ENCODE measurements around the gene SYNPO2. TPM values are rescaled to one million over a fixed set of nuclear protein-coding genes. Genes with fewer than 3 reads are reported as not detected.
A peak's percentile ranks its signal among the peaks of the same experiment; 100 is the strongest.
"Not testable (repeated sequence)": the region's sequence is repeated elsewhere in the genome, so short reads cannot be mapped to it uniquely, and the experiment has no call there.

SYNPO2 gene
- total RNA-seq, 2 donors from 2014 or later: 0.32 to 0.37 TPM

GRCh38 chr4:118962540-118962939 lies 73.9 kb downstream of the SYNPO2 start:
- no peaks in the 10 kb centered on the region for H3K9me3 Mint-ChIP-seq
- H3K4me3 Mint-ChIP-seq: no peak overlapping the region
- no peak overlapping the region for H3K27ac Mint-ChIP-seq
- H3K27me3 Mint-ChIP-seq: peaks cover 8% of the 10 kb centered on the region
- H3K4me1 Mint-ChIP-seq: no peaks in the 10 kb centered on the region
- no peaks in the 10 kb centered on the region for H3K36me3 Mint-ChIP-seq (ENCODE audit: low read depth)
- no peak for ATAC-seq (replicated peaks)

- H3K27ac Mint-ChIP-seq: no peak overlapping the region
- H3K27me3 Mint-ChIP-seq: peaks cover 8% of the 10 kb centered on the region
- H3K9me3 Mint-ChIP-seq: no peaks in the 10 kb centered on the region
- no peaks in the 10 kb centered on the region for H3K36me3 Mint-ChIP-seq (ENCODE audit: low read depth)
- peaks cover 6% of the 10 kb centered on the region for H3K4me1 Mint-ChIP-seq
- no peak overlapping the region for H3K4me3 Mint-ChIP-seq
- ATAC-seq (replicated peaks): no peak
These were observed 76.3 kb downstream of the SYNPO2 start for GRCh38 chr4:118964891-118965411.

- no peak for ATAC-seq (replicated peaks)
- H3K27ac Mint-ChIP-seq: no peak overlapping the region
- H3K27me3 Mint-ChIP-seq: no peaks in the 10 kb centered on the region
- H3K4me3 Mint-ChIP-seq: no peak overlapping the region
- H3K4me1 Mint-ChIP-seq: peaks cover 6% of the 10 kb centered on the region
- no peaks in the 10 kb centered on the region for H3K36me3 Mint-ChIP-seq (ENCODE audit: low read depth)
- no peaks in the 10 kb centered on the region for H3K9me3 Mint-ChIP-seq
These were observed 78.7 kb downstream of the SYNPO2 start for GRCh38 chr4:118967393-118967792.

GRCh38 chr4:118968005-118968404 lies 79.4 kb downstream of the SYNPO2 start:
- H3K36me3 Mint-ChIP-seq (ENCODE audit: low read depth): no peaks in the 10 kb centered on the region
- no peaks in the 10 kb centered on the region for H3K9me3 Mint-ChIP-seq
- ATAC-seq (replicated peaks): peak; percentile 64
- peak overlapping the region; percentile 69 for H3K27ac Mint-ChIP-seq
- H3K4me1 Mint-ChIP-seq: peaks cover 6% of the 10 kb centered on the region
- H3K27me3 Mint-ChIP-seq: no peaks in the 10 kb centered on the region
- H3K4me3 Mint-ChIP-seq: peak overlapping the region; percentile 35

- no peaks in the 10 kb centered on the region for H3K27me3 Mint-ChIP-seq
- ATAC-seq (replicated peaks): no peak
- no peak overlapping the region for H3K4me3 Mint-ChIP-seq
- no peaks in the 10 kb centered on the region for H3K36me3 Mint-ChIP-seq (ENCODE audit: low read depth)
- no peaks in the 10 kb centered on the region for H3K9me3 Mint-ChIP-seq
- peaks cover 6% of the 10 kb centered on the region for H3K4me1 Mint-ChIP-seq
- peak overlapping the region; percentile 69 for H3K27ac Mint-ChIP-seq
These were observed 80.2 kb downstream of the SYNPO2 start for GRCh38 chr4:118968813-118969212.

GRCh38 chr4:118969359-118969758 lies 80.7 kb downstream of the SYNPO2 start:
- H3K36me3 Mint-ChIP-seq (ENCODE audit: low read depth): no peaks in the 10 kb centered on the region
- no peaks in the 10 kb centered on the region for H3K27me3 Mint-ChIP-seq
- no peaks in the 10 kb centered on the region for H3K9me3 Mint-ChIP-seq
- H3K4me1 Mint-ChIP-seq: peaks cover 6% of the 10 kb centered on the region
- no peak overlapping the region for H3K4me3 Mint-ChIP-seq
- no peak for ATAC-seq (replicated peaks)
- no peak overlapping the region for H3K27ac Mint-ChIP-seq

- H3K36me3 Mint-ChIP-seq (ENCODE audit: low read depth): no peaks in the 10 kb centered on the region
- no peak overlapping the region for H3K27ac Mint-ChIP-seq
- H3K4me3 Mint-ChIP-seq: no peak overlapping the region
- no peak for ATAC-seq (replicated peaks)
- no peaks in the 10 kb centered on the region for H3K27me3 Mint-ChIP-seq
- no peaks in the 10 kb centered on the region for H3K9me3 Mint-ChIP-seq
- H3K4me1 Mint-ChIP-seq: peaks cover 6% of the 10 kb centered on the region
These were observed 83.5 kb downstream of the SYNPO2 start for GRCh38 chr4:118972167-118972566.

- Mint-ChIP-seq H3K9me3 (no peaks in the 10 kb centered on the region), H3K27me3 (no peaks in the 10 kb centered on the region), H3K4me3 (no peak overlapping the region), H3K4me1 (no peaks in the 10 kb centered on the region), H3K27ac (no peak overlapping the region), H3K36me3 (ENCODE audit: low read depth) (no peaks in the 10 kb centered on the region)
- no peak for ATAC-seq (replicated peaks)
These were observed 84.6 kb downstream of the SYNPO2 start for GRCh38 chr4:118973295-118973694.

GRCh38 chr4:118974758-118975157 lies 86.1 kb downstream of the SYNPO2 start:
- peak overlapping the region; percentile 6 for H3K27ac Mint-ChIP-seq
- no peaks in the 10 kb centered on the region for H3K9me3 Mint-ChIP-seq
- H3K27me3 Mint-ChIP-seq: no peaks in the 10 kb centered on the region
- H3K36me3 Mint-ChIP-seq (ENCODE audit: low read depth): no peaks in the 10 kb centered on the region
- no peak overlapping the region for H3K4me3 Mint-ChIP-seq
- ATAC-seq (replicated peaks): no peak
- H3K4me1 Mint-ChIP-seq: no peaks in the 10 kb centered on the region

- no peaks in the 10 kb centered on the region for H3K9me3 Mint-ChIP-seq
- no peaks in the 10 kb centered on the region for H3K36me3 Mint-ChIP-seq (ENCODE audit: low read depth)
- H3K27me3 Mint-ChIP-seq: no peaks in the 10 kb centered on the region
- H3K4me1 Mint-ChIP-seq: no peaks in the 10 kb centered on the region
- no peak for ATAC-seq (replicated peaks)
- no peak overlapping the region for H3K27ac Mint-ChIP-seq
- H3K4me3 Mint-ChIP-seq: no peak overlapping the region
These were observed 87.0 kb downstream of the SYNPO2 start for GRCh38 chr4:118975449-118976192.

- ATAC-seq (replicated peaks); H3K27ac Mint-ChIP-seq; H3K27me3 Mint-ChIP-seq; H3K9me3 Mint-ChIP-seq; H3K4me1 Mint-ChIP-seq; H3K36me3 Mint-ChIP-seq (ENCODE audit: low read depth); H3K4me3 Mint-ChIP-seq: not testable (repeated sequence)
These were observed 87.5 kb downstream of the SYNPO2 start for GRCh38 chr4:118976193-118976560.

GRCh38 chr4:118977100-118977499 lies 88.4 kb downstream of the SYNPO2 start:
- H3K27me3 Mint-ChIP-seq; H3K4me3 Mint-ChIP-seq; H3K4me1 Mint-ChIP-seq; H3K9me3 Mint-ChIP-seq; ATAC-seq (replicated peaks); H3K36me3 Mint-ChIP-seq (ENCODE audit: low read depth); H3K27ac Mint-ChIP-seq: not testable (repeated sequence)

- Mint-ChIP-seq H3K27me3 (no peaks in the 10 kb centered on the region), H3K27ac (no peak overlapping the region), H3K4me1 (no peaks in the 10 kb centered on the region), H3K36me3 (ENCODE audit: low read depth) (no peaks in the 10 kb centered on the region), H3K9me3 (no peaks in the 10 kb centered on the region), H3K4me3 (no peak overlapping the region)
- ATAC-seq (replicated peaks): no peak
These were observed 91.1 kb downstream of the SYNPO2 start for GRCh38 chr4:118979712-118980111.

GRCh38 chr4:118981171-118981838 lies 92.7 kb downstream of the SYNPO2 start:
- Mint-ChIP-seq H3K4me3 (no peak overlapping the region), H3K9me3 (no peaks in the 10 kb centered on the region), H3K27me3 (no peaks in the 10 kb centered on the region), H3K27ac (no peak overlapping the region), H3K4me1 (no peaks in the 10 kb centered on the region), H3K36me3 (ENCODE audit: low read depth) (no peaks in the 10 kb centered on the region)
- ATAC-seq (replicated peaks): no peak

- peak; percentile 56 for ATAC-seq (replicated peaks)
- Mint-ChIP-seq H3K9me3 (no peaks in the 10 kb centered on the region), H3K4me1 (no peaks in the 10 kb centered on the region), H3K27me3 (no peaks in the 10 kb centered on the region), H3K27ac (no peak overlapping the region), H3K4me3 (no peak overlapping the region), H3K36me3 (ENCODE audit: low read depth) (no peaks in the 10 kb centered on the region)
These were observed 93.3 kb downstream of the SYNPO2 start for GRCh38 chr4:118981839-118982381.

Data from activated T-helper 17 cell treated with anti-CD3 and anti-CD28 coated beads, Interleukin-2, amount 50 U/mL, for 72 hours (primary cell).